ENCODE measurements around the gene ZFYVE28. TPM values are rescaled to one million over a fixed set of nuclear protein-coding genes. Genes with fewer than 3 reads are reported as not detected.
A peak's percentile ranks its signal among the peaks of the same experiment; 100 is the strongest.

Gene ZFYVE28
- polyA plus RNA-seq, 1 of the 3 experiments (the other 2 are of a cell fraction), result 3.2 TPM

DNA sequence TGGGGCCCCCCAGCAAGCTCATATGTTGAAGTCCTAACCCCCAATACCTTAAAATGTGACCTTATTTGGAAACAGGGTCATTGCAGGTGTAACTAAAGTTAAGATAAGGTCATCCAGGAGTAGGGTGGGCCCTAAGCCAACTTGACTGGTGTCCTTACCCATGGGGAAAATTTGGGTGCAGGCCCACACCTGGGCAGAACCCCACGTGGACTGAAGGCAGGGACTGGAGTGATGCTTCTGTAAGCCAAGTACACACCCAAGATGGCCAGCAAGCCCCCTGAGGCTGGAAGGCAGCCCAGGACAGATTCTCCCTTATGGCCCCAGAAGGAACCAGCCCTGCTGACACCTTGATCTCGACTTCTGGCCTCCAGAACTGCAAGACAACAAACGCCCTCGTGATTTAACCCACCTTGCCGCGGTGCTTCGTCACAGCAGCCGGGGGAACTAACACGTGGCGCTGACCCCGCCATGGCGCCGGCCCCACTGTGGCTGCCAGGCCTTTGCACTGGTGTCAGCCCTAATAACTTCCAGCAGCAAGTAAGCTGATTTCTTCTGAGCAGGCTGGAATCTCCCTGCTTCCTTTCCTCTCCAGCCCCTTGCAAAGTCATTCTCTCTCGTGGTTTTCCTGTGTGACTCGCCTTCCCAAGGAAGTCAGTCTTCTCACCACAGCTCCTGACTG lies 133.4 kb downstream of the ZFYVE28 start:
- no peak for DNase-seq
- POLR2A ChIA-PET, result interaction anchor here (1.1 kb wide), 1 partner anchor 23 kb away, joined by 3 read pairs; the partner anchor contains the start of gene MXD4
- CTCF ChIA-PET, result no interaction called here

GRCh38 chr4:2284161-2284933 lies 134.1 kb downstream of the ZFYVE28 start:
- POLR2A ChIA-PET, result interaction anchor here (1.1 kb wide), 1 partner anchor 22 kb away, joined by 3 read pairs; the partner anchor contains the start of gene MXD4
- WGBS (ENCODE audit: low lambda C conversion rate), result 95% methylated on average over 13 of the region's 23 CpGs

More for the DNA sequence above, 133.4 kb downstream of the ZFYVE28 start:
- Histone ChIP-seq H3K9ac (no peak overlapping the region), H3K79me2 (ENCODE audit: insufficient read depth) (no peaks in the 10 kb centered on the region), H3K4me3 (ENCODE audit: low read depth in 2 of 2, low read length in 1 of 2) (no peak overlapping the region), H3K36me3 (replicated peaks in 1 of 2; ENCODE audit: control insufficient read depth in 1 of 2, insufficient read depth in 2 of 2, low read length in 1 of 2) (no peaks in the 10 kb centered on the region), H3K4me1 (ENCODE audit: control insufficient read depth in 1 of 2, insufficient read depth in 2 of 2, low read depth in 1 of 2, low read length in 1 of 2) (peaks cover 0 to 30% of the 10 kb centered on the region in 2 experiments; a peak in 1 of 4 replicates), H4K20me1 (ENCODE audit: insufficient read depth) (no peaks in the 10 kb centered on the region), H3K9me2 (no peaks in the 10 kb centered on the region), H3K4me2 (no peak overlapping the region), H3K9me3 (no peaks in the 10 kb centered on the region), H3F3A (replicated peaks; ENCODE audit: insufficient read depth) (no peaks in the 10 kb centered on the region), H2AFZ (ENCODE audit: low read depth) (no peak overlapping the region), H3K27ac (ENCODE audit: low read depth in 2 of 2, low read length in 1 of 2) (peak overlapping the region in 1 of 2 experiments; percentile 39; a peak in 1 of 4 replicates), H3K27me3 (ENCODE audit: insufficient read depth) (no peaks in the 10 kb centered on the region)
- WGBS (ENCODE audit: low lambda C conversion rate), result 68% methylated on average over 9 of the region's 15 CpGs
- TF ChIP-seq RCOR1 (IDR thresholded peaks at IDR 0.05; ENCODE audit: low read length), result no peak

More at GRCh38 chr4:2284161-2284933, 134.1 kb downstream of the ZFYVE28 start:
- H3K9ac ChIP-seq, result no peak overlapping the region
- H3K4me3 ChIP-seq (ENCODE audit: low read depth in 2 of 2, low read length in 1 of 2), result no peak overlapping the region
- no peaks in the 10 kb centered on the region for H3K36me3 ChIP-seq (replicated peaks in 1 of 2; ENCODE audit: control insufficient read depth in 1 of 2, insufficient read depth in 2 of 2, low read length in 1 of 2)
- no peak for DNase-seq
- no peaks in the 10 kb centered on the region for H3K79me2 ChIP-seq (ENCODE audit: insufficient read depth)
- no peaks in the 10 kb centered on the region for H3F3A ChIP-seq (replicated peaks; ENCODE audit: insufficient read depth)
- no peak overlapping the region for H2AFZ ChIP-seq (ENCODE audit: low read depth)
- no peaks in the 10 kb centered on the region for H3K9me2 ChIP-seq
- no peaks in the 10 kb centered on the region for H3K27me3 ChIP-seq (ENCODE audit: insufficient read depth)
- no peak overlapping the region for H3K27ac ChIP-seq (ENCODE audit: low read depth in 2 of 2, low read length in 1 of 2)
- peaks cover 0 to 22% of the 10 kb centered on the region in 2 experiments; a peak in 1 of 4 replicates for H3K4me1 ChIP-seq (ENCODE audit: control insufficient read depth in 1 of 2, insufficient read depth in 2 of 2, low read depth in 1 of 2, low read length in 1 of 2)
- H4K20me1 ChIP-seq (ENCODE audit: insufficient read depth), result no peaks in the 10 kb centered on the region
- no peaks in the 10 kb centered on the region for H3K9me3 ChIP-seq
- CTCF ChIA-PET, result no interaction called here
- no peak overlapping the region for H3K4me2 ChIP-seq
- TF ChIP-seq REST (IDR thresholded peaks at IDR 0.05; ENCODE audit: low read depth, low read length), result no peak
- no peak for TF ChIP-seq TAF1 (IDR thresholded peaks at IDR 0.05; ENCODE audit: borderline replicate concordance, low read depth, low read length)
- TF ChIP-seq USF1 (IDR thresholded peaks at IDR 0.05; ENCODE audit: borderline replicate concordance, low read depth), result no peak
- TF ChIP-seq ELF1 (IDR thresholded peaks at IDR 0.05), result no peak
- no peak for TF ChIP-seq EZH2phosphoT487 (IDR thresholded peaks at IDR 0.05; ENCODE audit: borderline replicate concordance, low read depth)
- TF ChIP-seq RAD21 (IDR thresholded peaks at IDR 0.05; ENCODE audit: low read length), result no peak
- TF ChIP-seq JUND (IDR thresholded peaks at IDR 0.05), result no peak
- no peak for TF ChIP-seq SIN3A (IDR thresholded peaks at IDR 0.05; ENCODE audit: borderline replicate concordance, low read depth, low read length)
- no peak for TF ChIP-seq NFIC (IDR thresholded peaks at IDR 0.05; ENCODE audit: borderline replicate concordance)

Measured in SK-N-SH (cell line).